ENCODE measurements around the gene EFS.
"Not testable (repeated sequence)": the region's sequence is repeated elsewhere in the genome, so short reads cannot be mapped to it uniquely, and the experiment has no call there.

Gene EFS

DNA sequence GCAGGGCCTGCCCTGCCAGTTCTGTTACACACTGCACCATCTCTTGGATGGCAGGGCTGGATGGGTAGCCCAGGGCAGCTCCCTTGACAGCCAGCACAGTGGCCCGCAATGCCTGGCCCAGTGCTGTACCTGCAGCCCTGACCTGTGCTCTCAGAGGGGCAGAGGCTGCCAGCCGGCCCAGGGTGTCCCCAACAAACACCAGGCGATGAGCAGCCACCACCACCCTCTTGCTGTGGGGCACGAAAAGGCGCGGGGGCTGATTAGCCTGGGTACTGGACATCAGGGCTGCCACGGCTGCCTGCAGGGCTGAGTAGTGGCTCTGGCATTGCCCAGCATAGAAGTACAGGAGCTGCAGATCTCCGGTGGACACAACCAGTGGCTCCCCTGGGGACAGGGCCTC, 7.7 kb downstream of the EFS start:
- no peak for DNase-seq

GRCh38 chr14:23356662-23357061, 8.3 kb downstream of the EFS start:
- DNase-seq = no peak

DNA sequence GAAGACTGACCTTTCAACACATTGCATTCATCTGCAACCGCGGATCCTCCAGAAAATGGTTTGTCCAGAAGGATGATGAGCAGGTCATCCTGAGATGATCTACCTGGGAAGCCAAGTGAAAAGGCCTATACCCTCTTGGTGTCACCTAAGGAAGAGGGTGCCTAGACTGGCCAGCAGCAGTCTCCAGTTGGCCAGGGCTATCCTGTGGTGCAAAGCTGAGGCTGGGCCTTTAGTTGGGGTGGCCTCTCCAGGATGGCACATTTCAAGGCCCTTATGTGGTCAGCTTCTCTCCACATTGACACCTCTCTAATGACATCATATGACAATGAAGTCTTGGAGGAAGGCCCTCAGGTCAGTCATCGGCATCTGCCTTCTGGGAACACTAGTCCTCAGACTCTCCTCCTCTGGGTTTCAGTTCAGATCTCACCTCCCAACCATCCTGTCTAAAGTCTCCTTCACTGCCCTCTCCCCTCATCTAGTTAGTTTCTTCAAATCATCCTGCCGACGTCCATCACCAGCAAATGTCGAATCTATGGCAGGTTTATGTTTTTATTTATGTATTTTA, 9.0 kb downstream of the EFS start:
- no peak for DNase-seq

DNA sequence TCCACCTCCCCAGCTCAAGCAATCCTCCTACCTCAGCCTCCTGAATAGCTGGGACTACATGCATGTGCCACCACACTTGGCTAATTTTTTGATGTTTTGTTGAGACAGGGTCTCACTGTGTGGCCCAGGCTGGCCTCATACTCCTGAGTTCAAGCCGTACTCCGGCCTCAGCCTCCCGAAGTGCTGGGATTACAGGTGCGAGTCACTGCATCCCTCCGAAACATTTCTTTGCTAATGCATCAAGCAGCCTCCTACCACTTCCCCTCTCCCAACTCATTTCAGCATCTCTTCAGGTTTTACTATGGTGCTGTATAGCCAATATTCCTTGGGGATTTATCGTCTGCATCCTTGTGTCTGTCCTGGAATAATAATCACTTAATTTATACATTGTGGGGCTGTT, 10.0 kb downstream of the EFS start:
- no peak for DNase-seq

GRCh38 chr14:23353433-23353780, 11.6 kb downstream of the EFS start:
- no peak for DNase-seq

GRCh38 chr14:23352506-23353432, 12.2 kb downstream of the EFS start, which contains the start of gene SLC22A17:
Gene SLC22A17 (minus strand): TSS chr14:23352887.
- DNase-seq = peak; percentile 40

GRCh38 chr14:23351681-23352505, 13.1 kb downstream of the EFS start:
- no peak for DNase-seq

- DNase-seq = no peak
These were observed 15.7 kb downstream of the EFS start for GRCh38 chr14:23349156-23349845.

DNA sequence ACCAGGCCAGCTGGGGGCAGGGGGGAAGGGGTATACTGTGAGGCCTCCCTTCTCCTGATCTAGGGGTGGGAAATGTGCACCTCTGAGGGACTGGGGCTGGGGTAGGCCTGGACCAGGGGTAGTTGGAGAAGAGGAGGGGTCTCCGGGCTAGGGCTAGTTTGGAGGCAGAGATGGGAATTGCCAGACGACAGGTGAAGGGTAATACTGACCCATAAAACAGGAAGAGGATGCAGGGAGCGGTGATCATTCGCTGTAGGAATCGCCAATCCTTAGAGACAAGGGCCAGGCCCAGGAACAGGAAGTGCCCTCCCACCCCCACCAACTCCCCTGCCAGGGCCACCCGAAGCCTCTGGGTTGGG, 16.7 kb downstream of the EFS start:
- no peak for DNase-seq

DNA sequence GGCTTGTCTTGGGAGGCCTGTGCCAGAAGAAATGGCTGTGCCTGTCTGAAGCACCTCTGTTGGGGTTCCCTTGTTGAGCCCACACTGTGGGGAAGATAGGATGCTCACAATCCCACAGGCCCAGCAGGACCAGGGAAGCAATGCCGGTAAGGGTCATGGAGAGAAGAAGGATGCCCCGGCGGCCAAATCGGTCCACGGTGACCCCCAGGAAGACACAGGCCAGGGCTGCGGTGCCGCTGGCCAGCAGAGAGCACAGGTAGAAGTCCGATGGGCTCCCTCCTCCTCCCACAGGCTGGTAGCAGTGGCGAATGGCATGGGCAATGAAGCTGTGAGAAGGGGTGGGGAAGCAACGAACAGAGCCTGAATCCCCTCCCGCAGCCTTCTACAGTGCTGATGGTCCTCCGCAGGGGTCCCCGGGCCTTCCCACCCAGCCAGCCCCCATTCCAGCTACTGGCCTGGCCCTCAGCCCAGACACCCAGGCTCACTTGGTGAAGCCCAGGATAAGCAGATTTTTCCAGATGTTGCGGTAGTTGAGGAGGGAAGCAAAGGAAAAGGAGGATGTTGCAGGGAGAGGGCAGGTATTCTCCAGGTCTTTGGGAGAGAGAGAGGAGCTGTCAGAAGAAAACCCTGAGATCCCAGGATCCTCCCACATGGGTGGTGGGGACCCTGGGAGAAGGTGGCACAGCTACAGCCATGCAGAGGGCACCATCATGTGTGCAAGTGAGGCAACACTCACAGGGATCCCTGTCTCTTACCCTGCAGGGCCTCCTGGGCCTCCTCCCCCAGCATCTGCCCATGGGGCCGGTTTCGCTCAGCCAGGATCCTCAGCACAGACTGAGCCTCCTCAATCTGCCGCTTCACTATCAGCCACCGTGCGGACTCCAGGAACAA, 17.3 kb downstream of the EFS start:
- no peak for DNase-seq

GRCh38 chr14:23346693-23347405, 18.1 kb downstream of the EFS start:
- no peak for DNase-seq

- DNase-seq = no peak
These were observed 18.8 kb downstream of the EFS start for GRCh38 chr14:23345987-23346692.

DNA sequence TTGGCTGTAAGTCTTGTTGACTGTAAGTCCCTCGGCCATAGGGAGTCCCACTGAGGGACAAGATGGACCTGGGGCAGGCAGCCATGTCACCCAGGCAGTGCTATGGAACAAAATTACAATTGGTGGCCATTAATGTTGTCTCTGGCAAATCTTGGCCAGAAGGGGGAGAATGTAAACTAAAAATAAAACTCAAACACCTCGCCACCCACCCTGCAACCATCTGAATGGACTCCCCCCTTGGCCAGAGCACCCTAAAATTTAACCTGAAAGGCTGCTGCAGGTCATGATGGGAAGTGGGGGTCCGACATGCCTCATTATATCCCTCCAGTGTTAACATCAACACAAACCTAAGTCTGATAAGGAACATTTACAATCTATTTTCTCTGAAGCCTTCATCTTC, 20.5 kb downstream of the EFS start:
- DNase-seq = no peak

- DNase-seq = no peak
These were observed 25.3 kb downstream of the EFS start for GRCh38 chr14:23339506-23340268.

GRCh38 chr14:23335623-23336022, 29.3 kb downstream of the EFS start:
- DNase-seq = no peak

- DNase-seq = peak; percentile 51
These were observed 36.8 kb downstream of the EFS start for GRCh38 chr14:23327947-23328744.

DNA sequence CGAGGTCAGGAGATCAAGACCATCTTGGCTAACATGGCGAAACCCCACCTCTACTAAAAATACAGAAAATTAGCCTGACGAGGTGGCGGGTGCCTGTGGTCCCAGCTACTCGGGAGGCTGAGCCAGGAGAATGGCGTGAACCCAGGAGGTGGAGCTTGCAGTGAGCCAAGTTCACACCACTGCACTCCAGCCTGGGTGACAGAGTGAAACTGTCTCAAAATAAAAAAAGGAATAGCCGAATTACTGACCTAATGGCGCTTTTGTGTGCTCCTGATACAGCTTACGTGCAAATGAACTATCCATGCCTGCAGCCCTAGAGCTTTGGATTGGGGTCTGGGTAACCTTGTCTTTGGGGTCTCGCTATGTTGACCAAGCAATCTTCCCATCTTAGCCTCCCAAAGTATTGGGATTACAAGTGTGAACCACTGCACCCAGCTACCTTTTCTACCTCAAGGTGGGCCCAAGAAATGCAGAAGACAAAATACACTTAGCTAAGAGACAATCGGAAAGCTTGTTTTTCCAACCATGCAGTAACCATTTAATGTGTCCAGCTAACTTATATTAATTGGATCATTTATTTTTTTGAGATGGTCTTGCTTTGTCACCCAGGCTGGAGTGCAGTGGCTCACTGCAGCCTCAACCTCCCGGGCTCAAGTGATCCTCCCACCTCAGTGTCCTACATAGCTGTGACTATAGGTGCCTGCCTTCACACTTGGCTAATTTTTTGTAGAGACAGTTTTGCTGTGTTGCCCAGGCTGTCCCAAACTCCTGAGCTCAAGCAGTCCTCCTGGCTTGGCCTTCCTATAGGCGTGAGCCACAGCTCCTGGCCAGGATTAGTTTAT, 38.3 kb downstream of the EFS start:
- DNase-seq = no peak

- DNase-seq = not testable (repeated sequence)
These were observed 39.2 kb downstream of the EFS start for GRCh38 chr14:23325746-23326145.
